ENCODE results near the gene ASB2. TPM values are rescaled to one million over a fixed set of nuclear protein-coding genes. Genes with fewer than 3 reads are reported as not detected.

The ASB2 gene
- total and polyA plus RNA-seq, 2 of the 13 experiments (the other 11 are each of a cell fraction or from before 2014, with no cell fraction given), result 0.82 to 4.1 TPM

DNA sequence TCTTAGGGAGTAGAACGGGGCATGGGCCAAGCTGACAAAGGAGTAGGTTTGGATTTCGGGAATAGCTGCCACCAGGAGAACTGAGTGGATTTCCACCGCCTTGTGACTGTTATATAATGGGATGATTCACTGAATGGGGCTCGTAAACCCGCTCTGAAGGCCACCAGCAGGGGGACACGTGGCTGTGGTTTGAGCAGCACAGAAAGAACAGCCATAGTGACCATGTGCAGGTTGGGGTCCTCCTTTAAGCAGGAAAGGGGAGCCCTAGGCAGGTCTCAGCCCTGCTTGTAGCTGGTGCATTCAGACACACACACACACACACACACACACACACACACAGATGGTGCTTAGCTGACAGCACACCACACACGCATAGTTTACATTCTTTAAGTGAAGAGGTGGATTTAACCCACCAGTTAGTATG lies 8.6 kb upstream of the ASB2 start (continued):
- TF ChIP-seq KIAA2018 (CRISPR knock-in tag; IDR thresholded peaks at IDR 0.05; ENCODE audit: borderline replicate concordance) (no peak), HNF4G (IDR thresholded peaks at IDR 0.05; ENCODE audit: borderline replicate concordance, low read depth, low read length) (no peak), HNF4G (CRISPR knock-in tag; IDR thresholded peaks at IDR 0.05; ENCODE audit: borderline replicate concordance, low read depth) (no peak), FOSL2 (CRISPR knock-in tag; IDR thresholded peaks at IDR 0.05) (peak; percentile 96), GABPB1 (CRISPR knock-in tag; IDR thresholded peaks at IDR 0.05) (no peak), HNRNPLL (IDR thresholded peaks at IDR 0.05; ENCODE audit: low read depth, low read length, poor library complexity, severe bottlenecking) (no peak), YY1 (IDR thresholded peaks at IDR 0.05; ENCODE audit: insufficient read depth, insufficient replicate concordance, low read depth, low read length) (peak; percentile 43), TMF1 (CRISPR knock-in tag; IDR thresholded peaks at IDR 0.05; ENCODE audit: low read depth) (no peak), ZNF746 (CRISPR knock-in tag; IDR thresholded peaks at IDR 0.05) (no peak), DBP (CRISPR knock-in tag; IDR thresholded peaks at IDR 0.05; ENCODE audit: not compliant biosample characterization) (no peak), SAP130 (CRISPR knock-in tag; IDR thresholded peaks at IDR 0.05; ENCODE audit: low read depth) (peak; percentile 57), ZNF207 (IDR thresholded peaks at IDR 0.05; ENCODE audit: borderline replicate concordance) (no peak), SATB2 (CRISPR knock-in tag; IDR thresholded peaks at IDR 0.05) (no peak), AGO2 (optimal IDR thresholded peaks at IDR 0.05; ENCODE audit: low read depth, low read length) (no peak), MED13 (CRISPR knock-in tag; IDR thresholded peaks at IDR 0.05) (no peak), ZNF883 (CRISPR knock-in tag; IDR thresholded peaks at IDR 0.05; ENCODE audit: not compliant biosample characterization) (peak; percentile 53)
- TF ChIP-seq, protein P1, sequence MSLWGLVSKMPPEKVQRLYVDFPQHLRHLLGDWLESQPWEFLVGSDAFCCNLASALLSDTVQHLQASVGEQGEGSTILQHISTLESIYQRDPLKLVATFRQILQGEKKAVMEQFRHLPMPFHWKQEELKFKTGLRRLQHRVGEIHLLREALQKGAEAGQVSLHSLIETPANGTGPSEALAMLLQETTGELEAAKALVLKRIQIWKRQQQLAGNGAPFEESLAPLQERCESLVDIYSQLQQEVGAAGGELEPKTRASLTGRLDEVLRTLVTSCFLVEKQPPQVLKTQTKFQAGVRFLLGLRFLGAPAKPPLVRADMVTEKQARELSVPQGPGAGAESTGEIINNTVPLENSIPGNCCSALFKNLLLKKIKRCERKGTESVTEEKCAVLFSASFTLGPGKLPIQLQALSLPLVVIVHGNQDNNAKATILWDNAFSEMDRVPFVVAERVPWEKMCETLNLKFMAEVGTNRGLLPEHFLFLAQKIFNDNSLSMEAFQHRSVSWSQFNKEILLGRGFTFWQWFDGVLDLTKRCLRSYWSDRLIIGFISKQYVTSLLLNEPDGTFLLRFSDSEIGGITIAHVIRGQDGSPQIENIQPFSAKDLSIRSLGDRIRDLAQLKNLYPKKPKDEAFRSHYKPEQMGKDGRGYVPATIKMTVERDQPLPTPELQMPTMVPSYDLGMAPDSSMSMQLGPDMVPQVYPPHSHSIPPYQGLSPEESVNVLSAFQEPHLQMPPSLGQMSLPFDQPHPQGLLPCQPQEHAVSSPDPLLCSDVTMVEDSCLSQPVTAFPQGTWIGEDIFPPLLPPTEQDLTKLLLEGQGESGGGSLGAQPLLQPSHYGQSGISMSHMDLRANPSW (CRISPR knock-in tag; IDR thresholded peaks at IDR 0.05; ENCODE audit: borderline replicate concordance), result no peak
- TF ChIP-seq, protein P2, sequence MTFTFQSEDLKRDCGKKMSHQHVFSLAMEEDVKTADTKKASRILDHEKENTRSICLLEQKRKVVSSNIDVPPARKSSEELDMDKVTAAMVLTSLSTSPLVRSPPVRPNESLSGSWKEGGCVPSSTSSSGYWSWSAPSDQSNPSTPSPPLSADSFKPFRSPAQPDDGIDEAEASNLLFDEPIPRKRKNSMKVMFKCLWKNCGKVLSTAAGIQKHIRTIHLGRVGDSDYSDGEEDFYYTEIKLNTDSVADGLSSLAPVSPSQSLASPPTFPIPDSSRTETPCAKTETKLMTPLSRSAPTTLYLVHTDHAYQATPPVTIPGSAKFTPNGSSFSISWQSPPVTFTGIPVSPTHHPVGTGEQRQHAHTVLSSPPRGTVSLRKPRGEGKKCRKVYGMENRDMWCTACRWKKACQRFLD (CRISPR knock-in tag; IDR thresholded peaks at IDR 0.05; ENCODE audit: borderline replicate concordance), result no peak
